Fibroblast of lung (primary cell): ENCODE measurements around the gene OXTR.

Experiments used
- CTCF ChIP-seq, 2 donors: IDR thresholded peaks in 1 of 2; conservative IDR thresholded peaks in 1 of 2; 1 replicate in 1 of 2; 2 replicates in 1 of 2; pipeline ENCODE4 v1.5.1; 2011 to 2012; ENCODE audit warnings: low read length in 2 of 2, control low read depth in 1 of 2, inconsistent platforms in 1 of 2, low read depth in 1 of 2, mild to moderate bottlenecking in 1 of 2
- EZH2 ChIP-seq: IDR thresholded peaks from 2 replicates; pipeline ENCODE4 v1.5.1; 2012; ENCODE audit warnings: low read length, control low read depth, mild to moderate bottlenecking; ENCODE audit errors: missing control alignments

DNA sequence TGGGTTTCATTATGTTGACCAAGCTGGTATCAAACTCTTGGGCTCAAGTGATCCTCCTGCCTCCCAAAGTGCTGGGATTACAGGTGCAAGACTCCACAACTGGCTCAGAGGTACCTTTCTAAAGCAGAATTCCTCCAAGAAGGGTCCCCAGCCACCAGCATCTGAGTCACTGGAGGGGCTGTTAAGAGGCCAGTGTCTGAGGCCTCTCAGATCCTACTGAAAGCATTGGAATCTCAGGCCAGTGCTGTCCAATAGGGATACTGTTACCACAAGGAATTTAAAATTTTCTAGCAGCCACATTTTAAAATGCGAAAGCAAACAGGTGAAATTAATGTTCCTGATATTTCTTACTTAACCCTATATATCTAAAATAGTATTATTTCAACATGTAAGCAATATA, 34.5 kb downstream of the OXTR start:
- no peak for TF ChIP-seq CTCF (conservative IDR thresholded peaks at IDR 0.05 in 1 of 2, IDR thresholded peaks at IDR 0.05 in 1 of 2; ENCODE audit: low read depth in 1 of 2, low read length in 2 of 2)
- TF ChIP-seq EZH2, result no peak
